ENCODE data around the gene CRACDL. TPM values are rescaled to one million over a fixed set of nuclear protein-coding genes. Genes with fewer than 3 reads are reported as not detected.

The CRACDL gene
- total RNA-seq, 4 donors from 2014 or later, result 0.94 to 5.8 (median 1.8) TPM

- H3K4me3 ChIP-seq, result no peak overlapping the region
- no peaks in the 10 kb centered on the region for H3K9me3 ChIP-seq
- no peak overlapping the region for H3K27ac ChIP-seq
- H3K36me3 ChIP-seq, result no peaks in the 10 kb centered on the region
- no peak for TF ChIP-seq CTCF (IDR thresholded peaks at IDR 0.05)
- no peak for TF ChIP-seq POLR2A (IDR thresholded peaks at IDR 0.05)
- no peak for TF ChIP-seq POLR2AphosphoS5 (IDR thresholded peaks at IDR 0.05)
- no peak for TF ChIP-seq EP300 (IDR thresholded peaks at IDR 0.05)
- ATAC-seq, result no peak
- peaks cover 21% of the 10 kb centered on the region for H3K27me3 ChIP-seq
- no peaks in the 10 kb centered on the region for H3K4me1 ChIP-seq
These were observed 90.0 kb downstream of the CRACDL start for GRCh38 chr2:98846041-98846440.

DNA sequence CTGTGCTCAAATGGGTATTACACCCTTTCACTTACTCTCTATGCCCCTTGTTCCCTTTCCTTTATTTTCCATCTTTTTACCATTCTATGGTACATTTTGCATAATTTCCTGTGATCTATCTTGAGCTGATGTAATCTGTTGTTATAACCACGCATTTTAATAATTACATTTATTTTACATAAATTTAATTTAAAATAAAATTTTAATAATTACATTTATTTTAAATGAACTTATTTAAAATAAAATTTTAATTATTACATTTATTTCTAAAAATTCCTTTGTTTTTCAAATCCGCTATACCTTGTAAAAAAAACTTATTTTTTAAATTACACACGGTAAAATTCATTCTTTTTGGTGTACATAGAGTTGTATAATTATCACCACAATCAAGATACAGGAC is 93.9 kb downstream of the CRACDL start:
- peaks cover 0 to 2% (median 0%) of the 10 kb centered on the region in 3 donors for H3K4me1 ChIP-seq

GRCh38 chr2:98839292-98839691 is 96.7 kb downstream of the CRACDL start:
- Histone ChIP-seq H3K27ac (no peak overlapping the region), H3K36me3 (no peaks in the 10 kb centered on the region), H3K27me3 (no peaks in the 10 kb centered on the region), H3K4me1 (peaks cover 0 to 4% (median 0%) of the 10 kb centered on the region in 3 donors), H3K4me3 (no peak overlapping the region), H3K9me3 (no peaks in the 10 kb centered on the region)
- no peak for TF ChIP-seq CTCF (IDR thresholded peaks at IDR 0.05)
- no peak for TF ChIP-seq EP300 (IDR thresholded peaks at IDR 0.05)
- no peak for TF ChIP-seq POLR2A (IDR thresholded peaks at IDR 0.05)
- TF ChIP-seq POLR2AphosphoS5 (IDR thresholded peaks at IDR 0.05), result no peak
- 46 to 89% methylated on average over 2 to 3 of the region's 3 CpGs for WGBS, 2 donors (ENCODE audit: low coverage in 1 of 2)
- no peak for ATAC-seq

More for the DNA sequence above, 93.9 kb downstream of the CRACDL start:
- Histone ChIP-seq H3K27me3 (no peaks in the 10 kb centered on the region), H3K27ac (no peak overlapping the region), H3K9me3 (no peaks in the 10 kb centered on the region), H3K36me3 (no peaks in the 10 kb centered on the region), H3K4me3 (no peak overlapping the region)
- TF ChIP-seq CTCF (IDR thresholded peaks at IDR 0.05), result no peak
- TF ChIP-seq POLR2AphosphoS5 (IDR thresholded peaks at IDR 0.05), result no peak
- no peak for TF ChIP-seq EP300 (IDR thresholded peaks at IDR 0.05)
- no peak for TF ChIP-seq POLR2A (IDR thresholded peaks at IDR 0.05)
- ATAC-seq, result no peak
- WGBS, 2 donors (ENCODE audit: low coverage in 1 of 2), result 63 to 88% methylated on average over 3 of the region's 3 CpGs

- Histone ChIP-seq H3K36me3 (no peaks in the 10 kb centered on the region), H3K27me3 (no peaks in the 10 kb centered on the region), H3K4me3 (no peak overlapping the region), H3K4me1 (peaks cover 0 to 4% (median 0%) of the 10 kb centered on the region in 3 donors), H3K9me3 (no peaks in the 10 kb centered on the region), H3K27ac (no peak overlapping the region)
- WGBS, 2 donors (ENCODE audit: low coverage in 1 of 2), result 51 to 69% methylated on average over 2 to 8 of the region's 10 CpGs
- TF ChIP-seq CTCF (IDR thresholded peaks at IDR 0.05) (no peak), POLR2A (IDR thresholded peaks at IDR 0.05) (no peak), POLR2AphosphoS5 (IDR thresholded peaks at IDR 0.05) (no peak), EP300 (IDR thresholded peaks at IDR 0.05) (no peak)
- no peak for ATAC-seq
These were observed 100.1 kb downstream of the CRACDL start for GRCh38 chr2:98835831-98836385.

- no peak overlapping the region for H3K4me3 ChIP-seq
- no CpG with 5 or more reads among the region's 3 CpGs for WGBS, 2 donors (ENCODE audit: low coverage in 1 of 2)
- no peaks in the 10 kb centered on the region for H3K9me3 ChIP-seq
- no peaks in the 10 kb centered on the region for H3K36me3 ChIP-seq
- no peak for TF ChIP-seq POLR2A (IDR thresholded peaks at IDR 0.05)
- TF ChIP-seq CTCF (IDR thresholded peaks at IDR 0.05), result no peak
- no peak for TF ChIP-seq POLR2AphosphoS5 (IDR thresholded peaks at IDR 0.05)
- no peak for TF ChIP-seq EP300 (IDR thresholded peaks at IDR 0.05)
- no peaks in the 10 kb centered on the region for H3K27me3 ChIP-seq
- no peak for ATAC-seq
- H3K27ac ChIP-seq, result peak overlapping the region in 2 of 4 donors; percentile 9 to 58
- H3K4me1 ChIP-seq, result peaks cover 0 to 4% (median 0%) of the 10 kb centered on the region in 3 donors
These were observed 102.1 kb downstream of the CRACDL start for GRCh38 chr2:98833917-98834263.

All from gastroesophageal sphincter (tissue), 4 donors.